Astrocyte of the spinal cord (primary cell): ENCODE results near the gene PPP1R3E.

Source experiments
- DNase-seq: peaks from one replicate; pipeline ENCODE4 v3.0.0; 2011; ENCODE audit warnings: low read depth, low spot score
- H3K4me3 ChIP-seq: 2 replicates; pipeline ENCODE4 v1.5.1; 2011; ENCODE audit warnings: low read depth, mild to moderate bottlenecking, low read length, moderate library complexity
- CTCF ChIP-seq: IDR thresholded peaks from 2 replicates; pipeline ENCODE4 v1.5.1; 2012; ENCODE audit warnings: low read depth, mild to moderate bottlenecking, low read length, inconsistent platforms
- in situ Hi-C: cut with HindIII; loops from 2 replicates; pipeline ENCODE4 v1.10.0; 2017; ENCODE audit warnings: low sequenced_read_pairs

Gene PPP1R3E

GRCh38 chr14:23346693-23347405, 44.2 kb upstream of the PPP1R3E start:
- no peak for TF ChIP-seq CTCF
- in situ Hi-C loops = no loop called here

GRCh38 chr14:23345987-23346692, 43.5 kb upstream of the PPP1R3E start:
- H3K4me3 ChIP-seq = no peak overlapping the region
- DNase-seq = no peak
- in situ Hi-C loops = no loop called here
- TF ChIP-seq CTCF = no peak

More at GRCh38 chr14:23346693-23347405, 44.2 kb upstream of the PPP1R3E start:
- DNase-seq = no peak
- no peak overlapping the region for H3K4me3 ChIP-seq

- DNase-seq = no peak
- in situ Hi-C loops = no loop called here
- no peak overlapping the region for H3K4me3 ChIP-seq
- TF ChIP-seq CTCF = no peak
These were observed 41.8 kb upstream of the PPP1R3E start for GRCh38 chr14:23344481-23344880.

- no peak for TF ChIP-seq CTCF
- in situ Hi-C loops = no loop called here
- no peak overlapping the region for H3K4me3 ChIP-seq
- no peak for DNase-seq
These were observed 37.0 kb upstream of the PPP1R3E start for GRCh38 chr14:23339506-23340268.

- no peak overlapping the region for H3K4me3 ChIP-seq
- DNase-seq = no peak
- in situ Hi-C loops = no loop called here
These were observed 33.0 kb upstream of the PPP1R3E start for GRCh38 chr14:23335623-23336022.

More at GRCh38 chr14:23335623-23336022, 33.0 kb upstream of the PPP1R3E start:
- no peak for TF ChIP-seq CTCF
